ENCODE data around the gene CD52.

DNA sequence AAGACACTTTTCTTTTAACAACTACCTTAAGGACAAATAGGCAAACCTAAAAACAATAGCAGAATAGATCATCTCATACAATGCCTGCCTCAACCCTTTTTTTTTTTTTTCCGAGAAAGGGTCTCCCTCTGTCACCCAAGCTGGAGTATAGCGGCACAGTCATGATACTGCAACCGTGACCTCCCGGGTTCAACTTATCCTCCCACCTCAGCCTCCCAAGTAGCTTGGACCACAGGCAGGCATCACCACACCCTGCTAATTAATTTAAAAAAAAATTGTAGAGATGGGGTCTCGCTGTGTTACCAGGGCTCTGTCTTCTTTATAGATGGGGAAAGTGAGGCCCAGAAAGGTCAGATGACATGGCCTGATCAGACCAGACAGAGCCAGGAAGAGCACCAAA is 29.9 kb upstream of the CD52 start:
- TF ChIP-seq CTCF (IDR thresholded peaks at IDR 0.05) (no peak), POLR2A (IDR thresholded peaks at IDR 0.05) (no peak)

Data from uterus (tissue), 2 donors.